GM19395 (cell line): Measurements from ENCODE around the gene HYAL1.
A peak's percentile ranks its signal among the peaks of the same experiment; 100 is the strongest.
"Not testable (repeated sequence)": the region's sequence is repeated elsewhere in the genome, so short reads cannot be mapped to it uniquely, and the experiment has no call there.

Experiments
- ATAC-seq: cut with Tn5 transposase; IDR thresholded peaks from one replicate; pipeline ENCODE4 v1.9.1; 2021; ENCODE audit warnings: mild to moderate bottlenecking, moderate library complexity; ENCODE audit not compliant: unreplicated experiment

The HYAL1 gene

DNA sequence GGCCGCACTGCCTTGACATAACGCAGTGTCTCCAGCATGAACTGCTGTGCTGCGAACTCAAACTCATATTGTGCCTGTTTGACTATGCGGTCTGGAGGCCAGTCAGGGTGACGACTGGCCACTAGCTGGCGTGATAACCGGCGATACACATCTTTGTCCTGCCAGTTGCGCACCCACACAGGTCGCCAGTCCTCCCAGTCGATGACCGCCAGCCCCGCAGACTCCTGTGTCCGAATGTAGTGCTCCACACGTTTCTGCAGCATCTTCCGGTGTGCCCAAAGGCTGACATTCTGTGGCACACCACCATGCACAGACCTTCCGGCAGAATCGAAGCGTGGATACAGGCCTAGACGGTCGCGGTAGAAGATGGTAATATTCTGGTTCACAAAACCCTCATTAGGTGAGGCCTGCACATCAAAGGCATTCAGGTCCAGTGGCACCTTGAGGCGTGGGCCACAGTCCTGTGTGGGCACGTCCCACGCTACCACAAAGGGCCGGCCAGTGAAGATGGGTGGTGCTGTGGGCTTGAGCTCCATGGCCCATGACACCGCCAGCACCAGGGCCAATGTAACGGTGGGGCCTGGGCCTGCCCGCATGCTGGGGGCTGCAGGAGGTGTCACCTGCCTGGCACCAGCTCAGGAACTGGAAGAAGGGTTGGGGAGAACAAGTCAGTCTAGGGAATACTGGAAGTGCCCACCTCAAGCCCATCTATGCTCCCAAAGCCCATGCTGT is 16.7 kb upstream of the HYAL1 start:
- ATAC-seq = no peak

DNA sequence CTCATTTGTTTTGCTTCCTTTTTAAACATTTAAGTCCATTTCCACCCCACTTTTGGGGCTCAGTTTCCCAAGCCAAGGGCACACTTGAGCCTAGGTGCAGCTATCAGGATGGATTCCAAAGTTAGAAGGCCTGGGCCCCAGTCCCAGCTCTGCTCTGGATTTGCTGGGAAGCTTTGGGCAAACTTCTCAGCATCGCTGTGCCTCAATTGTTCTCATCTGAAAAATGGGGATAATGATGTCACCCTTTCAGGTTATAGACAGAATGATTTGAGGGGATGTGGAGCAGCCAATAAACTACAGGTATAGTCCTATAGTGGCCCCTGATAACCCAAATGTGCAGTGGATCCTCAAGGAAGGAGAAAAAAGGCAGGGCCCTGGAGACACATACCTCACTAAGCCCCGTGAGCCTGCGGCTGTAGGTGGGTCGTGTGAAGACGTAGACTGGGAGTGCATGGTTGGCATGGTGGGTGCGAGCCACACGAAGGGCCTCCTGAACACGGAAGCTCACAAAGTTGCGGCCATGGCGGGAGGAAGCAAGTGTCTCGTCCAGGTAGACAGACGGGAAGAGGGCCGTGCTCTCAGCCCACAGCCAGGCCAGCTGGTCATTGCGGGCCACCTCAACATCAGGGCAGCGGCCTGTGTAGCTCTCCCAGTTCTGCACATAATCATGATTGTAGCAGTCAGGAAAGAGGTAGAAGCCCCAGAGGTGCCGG is 16.0 kb upstream of the HYAL1 start:
- ATAC-seq = no peak

DNA sequence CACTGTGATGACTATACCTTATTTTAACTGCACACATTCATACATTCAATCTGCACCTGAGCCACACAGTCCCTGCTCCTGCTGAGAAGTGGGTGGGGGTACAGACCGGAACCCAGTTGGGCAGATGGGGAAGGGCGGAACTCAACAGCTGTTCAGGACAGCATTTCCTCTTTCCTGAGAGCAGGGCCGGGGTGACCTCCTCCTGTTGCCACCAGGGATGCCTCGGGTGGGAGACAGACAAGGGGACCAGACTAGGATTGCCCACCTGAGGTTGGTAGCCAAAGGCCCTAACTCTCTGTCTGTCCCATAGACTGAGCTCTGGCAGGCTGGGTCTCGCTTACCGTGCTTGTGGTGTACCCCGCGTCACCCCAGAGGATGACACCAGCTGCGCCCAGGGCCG is 15.2 kb upstream of the HYAL1 start:
- ATAC-seq = no peak

DNA sequence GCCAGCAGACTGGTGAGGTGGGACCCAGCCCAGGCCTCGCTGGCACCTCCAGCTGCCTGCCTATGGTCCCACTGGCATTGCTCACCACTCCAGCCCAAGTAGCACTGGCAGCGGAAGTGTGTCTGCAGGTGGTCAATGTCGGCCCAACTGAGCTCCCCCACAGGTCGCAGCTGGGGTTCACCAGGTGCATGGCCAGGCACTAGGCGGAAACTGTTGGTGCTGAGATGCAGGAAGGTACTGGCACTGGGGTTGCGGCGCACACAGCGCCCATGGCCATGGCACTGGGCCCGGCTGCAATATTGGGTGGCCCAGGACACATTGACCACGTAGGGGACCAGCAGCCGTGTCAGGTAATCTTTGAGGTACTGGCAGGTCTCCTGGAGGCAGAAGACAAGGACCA is 14.8 kb upstream of the HYAL1 start:
- ATAC-seq = no peak

DNA sequence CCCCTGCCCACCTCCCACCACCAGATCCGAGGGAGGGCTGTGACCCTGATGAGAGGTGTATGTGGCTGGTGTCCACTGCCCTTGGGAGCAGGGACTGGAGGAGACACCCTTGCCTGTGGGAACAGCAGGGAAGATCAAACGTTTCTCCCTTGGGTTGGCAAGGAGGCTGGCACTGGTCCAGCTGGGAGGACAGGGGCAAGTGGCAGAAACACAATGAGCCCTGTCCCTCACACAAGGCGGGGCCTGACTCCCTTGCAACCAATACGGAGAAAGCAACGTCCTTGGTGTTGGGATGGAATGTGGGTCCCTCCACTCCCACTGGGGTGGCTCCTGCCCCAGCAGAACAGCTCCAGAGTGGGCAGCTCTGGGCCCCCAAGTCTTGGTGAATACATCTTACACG is 13.9 kb upstream of the HYAL1 start:
- ATAC-seq = no peak

DNA sequence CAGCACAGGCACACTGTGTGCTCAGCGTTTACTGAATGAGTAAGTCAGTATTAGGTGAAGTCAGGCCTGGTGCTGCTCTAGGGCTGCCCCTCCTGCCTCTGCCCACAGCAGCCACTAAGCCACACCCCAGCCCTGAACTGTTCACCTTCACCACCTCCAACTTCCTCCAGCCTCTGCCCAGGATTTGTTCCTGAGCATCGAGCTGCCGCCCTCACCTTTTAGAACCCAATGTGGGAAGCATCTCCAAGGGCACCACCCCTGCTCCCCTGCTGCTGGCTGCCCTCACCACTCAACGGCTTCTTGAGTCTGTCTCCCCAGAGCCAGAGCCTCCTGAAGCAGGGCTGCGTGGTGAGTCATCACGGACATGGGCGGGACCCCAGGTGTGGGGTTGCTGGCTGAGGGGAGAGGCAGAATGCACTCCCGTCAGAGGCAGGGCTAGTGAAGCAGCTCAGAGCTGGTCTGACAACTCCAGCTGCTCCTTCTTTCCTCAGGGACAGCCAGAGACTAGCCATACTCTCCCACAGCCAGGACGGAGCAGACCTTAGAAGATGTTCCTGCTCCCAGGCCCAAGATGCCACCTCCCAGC is 13.4 kb upstream of the HYAL1 start:
- no peak for ATAC-seq

GRCh38 chr3:50314816-50315215 is 11.4 kb upstream of the HYAL1 start:
- ATAC-seq = no peak

- ATAC-seq = no peak
Measured at GRCh38 chr3:50314342-50314741, 11.0 kb upstream of the HYAL1 start.

- ATAC-seq = not testable (repeated sequence)
Measured at GRCh38 chr3:50312041-50312440, 8.7 kb upstream of the HYAL1 start.

- ATAC-seq = no peak
Measured at GRCh38 chr3:50304601-50305000, 1.2 kb upstream of the HYAL1 start.

GRCh38 chr3:50302095-50303012 is 1.0 kb downstream of the HYAL1 start:
- ATAC-seq = no peak

DNA sequence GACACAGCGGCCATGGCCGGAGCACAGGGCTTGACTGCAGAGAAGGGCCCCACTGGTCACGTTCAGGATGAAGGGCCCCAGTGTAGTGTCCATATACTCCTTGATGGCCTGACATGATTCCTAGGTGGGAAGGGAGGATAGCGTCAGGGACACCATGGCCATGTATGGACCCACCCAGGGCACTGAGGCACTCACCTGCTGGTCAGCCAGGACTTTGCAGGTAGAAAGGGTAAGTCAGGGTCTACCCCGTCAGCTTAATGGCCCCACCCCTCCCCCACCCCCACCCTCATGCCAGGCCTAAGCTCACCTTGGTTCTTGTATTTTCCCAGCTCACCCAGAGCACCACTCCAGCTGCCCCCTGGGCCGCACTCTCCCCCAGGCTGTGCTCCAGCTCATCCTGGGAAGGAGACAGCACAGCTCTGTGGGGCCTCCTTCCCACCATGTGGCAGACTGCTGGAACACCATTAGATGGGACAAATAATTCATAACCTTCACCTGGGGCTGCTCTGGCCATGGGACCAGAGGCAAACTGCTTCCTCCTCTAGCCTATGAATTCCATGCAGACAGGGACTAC is 2.6 kb downstream of the HYAL1 start:
- no peak for ATAC-seq

GRCh38 chr3:50299929-50300680 is 3.3 kb downstream of the HYAL1 start:
- ATAC-seq = peak; percentile 0

DNA sequence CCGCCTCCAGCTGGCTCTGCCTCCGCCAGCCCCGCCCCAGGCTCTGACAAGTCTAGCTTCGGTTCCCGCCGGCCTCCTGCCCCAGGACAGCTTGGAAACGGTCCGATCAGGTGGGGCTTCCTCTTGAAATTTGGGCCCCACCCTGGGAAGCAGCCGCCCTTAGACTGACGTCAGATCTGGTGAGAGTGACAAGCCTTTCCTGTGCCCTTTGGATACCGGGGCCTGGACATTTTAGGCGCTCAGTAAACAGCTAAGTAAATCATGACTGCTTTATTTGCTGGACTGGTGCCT is 3.8 kb downstream of the HYAL1 start:
- no peak for ATAC-seq

DNA sequence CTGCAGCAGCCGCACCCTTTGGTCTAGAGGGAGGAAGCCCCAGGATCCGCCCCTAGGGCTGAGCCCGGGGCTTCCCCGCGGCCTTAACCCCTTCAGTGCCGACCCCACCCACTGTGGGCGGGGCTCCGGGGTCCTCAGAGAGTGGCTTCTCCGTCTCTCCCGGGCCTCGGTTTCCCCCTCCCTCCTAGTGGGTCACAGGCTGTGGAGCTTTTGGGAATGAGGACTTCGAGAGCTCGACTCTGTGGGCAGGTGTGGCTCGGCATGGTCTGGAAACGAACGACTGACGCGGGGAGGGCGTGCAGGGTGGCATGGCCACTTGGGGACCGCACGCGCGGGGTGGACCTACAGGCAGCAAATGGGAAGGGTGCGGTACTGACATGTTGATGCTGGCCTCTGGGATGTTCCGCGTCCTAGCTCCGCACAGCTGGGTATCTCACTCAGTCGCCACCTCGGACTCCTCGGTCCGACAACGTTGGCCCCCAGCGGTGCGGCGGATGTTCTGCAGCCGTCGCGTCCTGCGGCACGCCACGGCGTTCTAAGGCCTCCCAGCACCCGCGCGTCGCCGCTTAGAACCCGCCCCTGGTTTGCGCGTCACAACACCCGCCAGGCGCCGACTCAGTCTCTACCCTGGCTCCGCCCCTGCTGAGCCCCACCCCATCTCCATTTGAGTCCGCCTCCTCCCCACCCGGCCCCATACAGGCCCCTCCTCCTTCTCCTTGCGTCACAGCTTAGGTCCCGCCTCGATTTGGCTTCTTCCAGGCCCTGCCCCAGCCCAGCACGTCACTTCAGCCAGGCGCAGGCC is 4.3 kb downstream of the HYAL1 start, which contains the start of the genes HYAL3 and NAA80:
Gene HYAL3, minus strand, starts transcription at position 570 of the 802 bp plus-strand sequence. CDS start 3,803 bp downstream, outside the sequence.
Gene NAA80, minus strand, starts transcription at position 570 of the 802 bp plus-strand sequence. CDS start 1,942 bp downstream, outside the sequence.
- ATAC-seq = peak; percentile 83

DNA sequence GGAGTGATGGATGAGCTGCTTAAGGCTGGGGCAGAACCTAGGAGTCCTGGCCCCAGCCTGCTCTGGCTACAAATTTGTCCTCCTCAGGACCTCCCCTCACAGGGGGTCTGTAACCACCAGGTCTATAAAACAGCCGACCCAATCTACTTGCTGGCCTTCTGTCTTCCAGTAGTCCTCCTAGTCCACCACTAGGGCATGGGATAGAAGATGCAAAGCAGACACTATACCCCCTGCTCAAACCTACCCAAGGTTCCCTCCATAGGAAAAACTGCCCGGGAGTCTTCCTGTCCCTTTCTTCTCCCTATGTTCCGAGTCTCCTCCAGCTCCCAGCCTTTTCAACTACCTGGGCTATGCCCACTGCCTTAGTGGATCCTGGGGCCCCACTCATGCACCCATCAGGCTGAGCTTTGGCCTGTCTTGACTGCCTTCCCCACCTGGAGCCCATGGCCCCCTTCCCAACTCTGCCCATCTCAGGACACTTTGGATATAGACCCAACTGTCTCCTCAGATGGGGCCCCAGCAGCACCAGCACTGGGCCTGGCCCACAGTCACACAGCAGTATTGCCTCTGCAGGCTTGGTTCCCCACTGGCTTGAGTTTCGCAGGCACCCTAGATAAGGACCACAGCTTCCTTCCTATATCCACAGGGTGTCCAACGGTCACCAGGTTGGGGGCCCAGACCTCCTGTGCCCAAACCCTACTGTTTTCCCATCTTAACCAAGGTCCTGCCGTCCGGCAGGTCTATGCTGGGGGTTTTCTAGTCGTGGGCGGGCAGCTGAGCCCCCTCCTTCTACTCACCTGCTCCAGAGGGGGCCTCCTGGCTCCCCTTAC is 5.3 kb downstream of the HYAL1 start:
- ATAC-seq = no peak

DNA sequence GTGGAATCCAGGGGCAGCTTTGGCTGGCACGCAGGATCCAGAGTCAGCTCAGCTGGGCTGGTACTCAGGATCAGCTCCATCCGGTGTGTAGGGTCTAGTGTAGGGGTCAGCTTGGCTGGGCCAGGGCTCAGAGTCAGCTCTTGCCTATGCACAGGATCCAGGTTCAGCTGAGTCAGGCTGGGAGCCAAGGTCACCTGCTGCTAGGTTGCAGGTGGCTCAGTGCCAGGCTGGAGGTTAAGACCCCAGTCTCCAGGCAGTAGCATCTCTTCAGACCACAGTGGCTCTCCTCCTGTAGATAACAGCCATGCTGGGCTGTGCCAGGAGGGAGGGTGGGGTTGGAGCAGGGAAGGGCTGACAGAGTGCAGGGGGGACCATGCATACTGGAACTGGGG is 6.0 kb downstream of the HYAL1 start:
- ATAC-seq = no peak

DNA sequence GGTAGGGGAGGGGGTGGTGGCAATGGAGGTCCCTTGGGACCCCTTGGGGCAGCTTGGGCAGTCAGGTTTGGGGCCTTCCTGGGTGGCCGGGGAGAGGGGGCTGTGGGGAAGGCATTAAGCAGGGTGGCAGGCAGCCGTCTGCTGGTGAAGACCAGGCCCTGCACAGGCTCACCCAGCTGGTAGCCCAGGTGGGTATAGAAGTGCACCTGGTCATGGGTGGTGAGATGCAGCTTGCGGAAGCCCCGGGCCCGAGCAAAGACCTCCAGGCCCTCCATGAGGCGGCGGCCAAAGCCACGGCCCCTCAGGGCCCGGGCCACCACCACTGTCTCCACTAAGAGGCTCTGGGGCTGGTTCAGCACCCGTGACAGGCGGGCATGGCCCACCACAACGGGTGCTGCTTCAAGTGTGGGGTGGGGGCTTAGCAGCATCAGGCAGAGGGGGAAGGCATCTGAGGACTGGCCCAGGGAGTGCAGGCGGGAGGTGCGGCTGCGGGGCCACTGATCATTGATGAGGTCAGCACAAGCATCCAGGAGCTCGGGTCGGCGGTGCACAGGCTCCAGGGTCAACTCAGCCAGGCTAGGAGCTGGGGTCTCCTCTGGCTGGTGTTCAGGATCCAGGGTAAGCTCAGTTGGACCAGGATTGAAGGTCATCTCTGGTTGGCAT is 6.5 kb downstream of the HYAL1 start:
- ATAC-seq = no peak
